Heart left ventricle (tissue), 13 donors: Measurements from ENCODE around the gene PACS1.

ENCODE experiments used
- CTCF ChIP-seq, 12 donors: fragments of 200-600 bp; sonication (generic) in 4 of 12; IDR thresholded peaks; one replicate each; pipeline versions ENCODE4 v1.5.0 to v1.8.0; 2018 to 2022; ENCODE audit warnings: antibody characterized with exemption in 12 of 12, mild to moderate bottlenecking in 5 of 12
- POLR2A ChIP-seq, 2 donors: fragments of 450-650 bp; IDR thresholded peaks; one replicate each; pipeline ENCODE4 v1.6.1; 2017; ENCODE audit warnings: antibody characterized with exemption in 2 of 2, mild to moderate bottlenecking in 2 of 2, moderate library complexity in 2 of 2
- donor health status: ischemic (EF 13 %, LVEDD 7.1; RV severe dilation, severe dysfunction).
- donor health status: DM: no; HTN: yes; CAD: no.
- donor health status: DM: no; HTN: no; CAD: no.
- donor health status: ischemic (EF 25% LVEDD 6.9; RV normal size, moderate dysfunction).
- donor health status: ischemic (EF 25% LVEDD 5.7; RV mildly dilated, moderate dysfunction).
- donor health status: ischemic (EF 35%, LVEDD 5.7; RV mildly dilated, moderate dysfunction).
- donor health status: nonischemic (EF 11% LVEDD 7.7; RV severe dilation, severe dysfunction).
- donor health status: DM: yes; HTN: yes; CAD: no.
- donor health status: PGD.
- donor health status: ischemic (EF 29% LVEDD 5.4; RV normal size, mild dysfunction).
- donor health status: nonischemic (EF 23%, LVEDD 6.1; RV moderate dilation, normal function).

- TF ChIP-seq CTCF (IDR thresholded peaks at IDR 0.05) = no peak
- TF ChIP-seq POLR2A (IDR thresholded peaks at IDR 0.05) = no peak
Measured at GRCh38 chr11:66118847-66119246, 48.8 kb downstream of the PACS1 start.
